Hepatocyte (in vitro differentiated cells): ENCODE results near the gene PDHX.

Experiments
- EZH2phosphoT487 ChIP-seq: fragments of 200-600 bp; sonication (generic); IDR thresholded peaks from one replicate; pipeline ENCODE4 v1.6.1; 2018; ENCODE audit warnings: antibody characterized with exemption, mild to moderate bottlenecking, low read depth, moderate library complexity; ENCODE audit not compliant: unreplicated experiment, severe bottlenecking
- TF ChIP-seq, protein P1 (sequence below): fragments of 200-600 bp; sonication (generic); IDR thresholded peaks from 2 replicates; pipeline ENCODE4 v1.5.1; 2016; ENCODE audit warnings: antibody characterized with exemption, mild to moderate bottlenecking; ENCODE audit not compliant: poor library complexity

DNA sequence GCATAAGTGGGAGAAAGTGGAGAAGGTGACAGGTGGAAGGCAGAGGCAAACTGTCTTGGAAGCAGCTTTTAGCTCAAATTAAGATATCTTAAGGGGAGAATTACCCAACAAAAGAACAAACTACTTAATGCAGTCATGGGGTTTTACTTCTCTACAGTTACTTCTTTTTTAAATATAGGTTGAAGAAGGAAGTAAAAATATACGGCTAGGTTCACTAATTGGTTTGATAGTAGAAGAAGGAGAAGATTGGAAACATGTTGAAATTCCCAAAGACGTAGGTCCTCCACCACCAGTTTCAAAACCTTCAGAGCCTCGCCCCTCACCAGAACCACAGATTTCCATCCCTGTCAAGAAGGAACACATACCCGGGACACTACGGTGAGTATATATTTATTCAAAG is 40.8 kb downstream of the PDHX start:
- TF ChIP-seq, protein P1, sequence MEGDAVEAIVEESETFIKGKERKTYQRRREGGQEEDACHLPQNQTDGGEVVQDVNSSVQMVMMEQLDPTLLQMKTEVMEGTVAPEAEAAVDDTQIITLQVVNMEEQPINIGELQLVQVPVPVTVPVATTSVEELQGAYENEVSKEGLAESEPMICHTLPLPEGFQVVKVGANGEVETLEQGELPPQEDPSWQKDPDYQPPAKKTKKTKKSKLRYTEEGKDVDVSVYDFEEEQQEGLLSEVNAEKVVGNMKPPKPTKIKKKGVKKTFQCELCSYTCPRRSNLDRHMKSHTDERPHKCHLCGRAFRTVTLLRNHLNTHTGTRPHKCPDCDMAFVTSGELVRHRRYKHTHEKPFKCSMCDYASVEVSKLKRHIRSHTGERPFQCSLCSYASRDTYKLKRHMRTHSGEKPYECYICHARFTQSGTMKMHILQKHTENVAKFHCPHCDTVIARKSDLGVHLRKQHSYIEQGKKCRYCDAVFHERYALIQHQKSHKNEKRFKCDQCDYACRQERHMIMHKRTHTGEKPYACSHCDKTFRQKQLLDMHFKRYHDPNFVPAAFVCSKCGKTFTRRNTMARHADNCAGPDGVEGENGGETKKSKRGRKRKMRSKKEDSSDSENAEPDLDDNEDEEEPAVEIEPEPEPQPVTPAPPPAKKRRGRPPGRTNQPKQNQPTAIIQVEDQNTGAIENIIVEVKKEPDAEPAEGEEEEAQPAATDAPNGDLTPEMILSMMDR, result no peak
- TF ChIP-seq EZH2phosphoT487, result no peak
